Caco-2 (cell line): ENCODE results near the gene FAM171A2. TPM values are rescaled to one million over a fixed set of nuclear protein-coding genes. Genes with fewer than 3 reads are reported as not detected.

Source experiments
- BruUV-seq: library from RNA; stranded (reverse); fragments of 400-500 nt; replicated peaks from 2 replicates; lab custom pipeline; 2021; lab: Mats Ljungman, UMichigan
- CTCF ChIA-PET: fragments of 300-600 bp; sonication (Branson Sonifier 250); formaldehyde crosslinking; loops from one replicate; lab custom pipeline; 2022; ENCODE audit warnings: antibody characterized with exemption; lab: Charles Lee
- POLR2A ChIA-PET: fragments of 300-600 bp; sonication (Branson Sonifier 250); formaldehyde crosslinking; loops from one replicate; lab custom pipeline; 2022; ENCODE audit warnings: antibody characterized with exemption; lab: Charles Lee
- DNase-seq, 2 experiments: peaks; one replicate each; pipeline versions ENCODE4 v3.0.0 to v3.0.0-alpha.2; 2020 to 2022
- H3K27me3 ChIP-seq: replicated peaks from 2 replicates; pipeline ENCODE4 v1.6.0; 2011; ENCODE audit warnings: low read length; ENCODE audit not compliant: control insufficient read depth, insufficient read depth
- H3K36me3 ChIP-seq: 2 replicates; pipeline ENCODE4 v1.5.1; 2011; ENCODE audit warnings: low read length; ENCODE audit not compliant: control insufficient read depth, insufficient read depth
- H3K4me1 ChIP-seq: fragments of 250-450 bp; sonication (Bioruptor Pico); 2 replicates; pipeline ENCODE4 v1.5.1; 2020; ENCODE audit warnings: mild to moderate bottlenecking
- H3K4me3 ChIP-seq: 2 replicates; pipeline ENCODE4 v1.5.1; 2011; ENCODE audit warnings: low read depth, mild to moderate bottlenecking, control low read depth, low read length
- H3K9me3 ChIP-seq: fragments of 250-450 bp; sonication (Bioruptor Pico); 2 replicates; pipeline ENCODE4 v1.5.1; 2020; ENCODE audit warnings: mild to moderate bottlenecking, moderate library complexity
- H3K27ac Mint-ChIP-seq: one replicate; pipeline ENCODE4 v1.8.0; 2022; ENCODE audit warnings: mixed read lengths; ENCODE audit not compliant: unreplicated experiment
- H3K27me3 Mint-ChIP-seq: one replicate; pipeline ENCODE4 v1.8.0; 2022; ENCODE audit warnings: mixed read lengths; ENCODE audit not compliant: insufficient read depth, unreplicated experiment
- H3K36me3 Mint-ChIP-seq: one replicate; pipeline ENCODE4 v1.8.0; 2022; ENCODE audit warnings: mild to moderate bottlenecking, mixed read lengths; ENCODE audit not compliant: insufficient read depth, unreplicated experiment
- H3K4me1 Mint-ChIP-seq: one replicate; pipeline ENCODE4 v1.8.0; 2022; ENCODE audit warnings: low read depth, mixed read lengths; ENCODE audit not compliant: unreplicated experiment
- H3K4me3 Mint-ChIP-seq: one replicate; pipeline ENCODE4 v1.8.0; 2022; ENCODE audit warnings: mild to moderate bottlenecking, moderate library complexity, mixed read lengths; ENCODE audit not compliant: unreplicated experiment
- H3K9me3 Mint-ChIP-seq: one replicate; pipeline ENCODE4 v1.8.0; 2022; ENCODE audit warnings: mixed read lengths; ENCODE audit not compliant: unreplicated experiment
- CTCF ChIP-seq, 2 experiments: fragments of 200-600 bp in 1 of 2; IDR thresholded peaks; 1 replicate in 1 of 2; 2 replicates in 1 of 2; pipeline versions ENCODE4 v1.5.1 to v1.8.0; 2011 to 2022; ENCODE audit warnings: antibody characterized with exemption in 1 of 2, control low read depth in 1 of 2, inconsistent platforms in 1 of 2, low read depth in 1 of 2, low read length in 1 of 2, mild to moderate bottlenecking in 1 of 2, moderate library complexity in 1 of 2; ENCODE audit not compliant: insufficient read depth in 1 of 2, severe bottlenecking in 1 of 2, unreplicated experiment in 1 of 2
- intact Hi-C: fragments of 100-400 bp; cut with micrococcal nuclease; formaldehyde crosslinking; loops from one replicate; pipeline ENCODE4 v1.10.0; 2022; ENCODE audit not compliant: unreplicated experiment
- total RNA-seq: library from RNA; stranded (reverse); gene quantifications from 2 replicates; pipeline ENCODE4 v1.2.3, GENCODE V29; 2022

The FAM171A2 gene
- total RNA-seq, 1 experiment from 2014 or later, result 3.6 TPM

GRCh38 chr17:44308320-44308818, 55.3 kb downstream of the FAM171A2 start, which contains the start of gene RUNDC3A:
RUNDC3A (plus strand) TSS chr17:44308601; CDS start chr17:44308833, 232 bp downstream.
- no peaks in the 10 kb centered on the region for H3K27me3 ChIP-seq
- peak; percentile 91 to 96 for DNase-seq
- Mint-ChIP-seq H3K9me3 (no peaks in the 10 kb centered on the region), H3K4me3 (peak within 1 kb of the TSS; percentile 81), H3K27ac (peak within 1 kb of the TSS; percentile 59), H3K27me3 (peaks cover 10% of the 10 kb centered on the region), H3K36me3 (peaks cover 5% of the 10 kb centered on the region), H3K4me1 (peaks cover 10% of the 10 kb centered on the region)
- CTCF ChIA-PET, result interaction anchor here (0.6 to 1.1 kb wide), 3 partner anchors 50 to 92 kb away, joined by 3 to 6 read pairs (median 3); no protein-coding TSS in a partner anchor
- no TSS peak for BruUV-seq
- no peaks in the 10 kb centered on the region for H3K36me3 ChIP-seq
- intact Hi-C loops, result loop anchor here (5.0 kb wide), 1 partner anchor 86 kb away; no protein-coding TSS in a partner anchor
- no peaks in the 10 kb centered on the region for H3K9me3 ChIP-seq
- no peak for TF ChIP-seq CTCF (IDR thresholded peaks at IDR 0.05; ENCODE audit: insufficient read depth in 1 of 2, low read depth in 1 of 2, low read length in 1 of 2, severe bottlenecking in 1 of 2, unreplicated experiment in 1 of 2)
- POLR2A ChIA-PET, result interaction anchor here (0.5 to 1.2 kb wide), 4 partner anchors 12 to 89 kb away, joined by 3 to 8 read pairs (median 4); partner anchors contain the start of gene UBTF
- H3K4me1 ChIP-seq, result no peaks in the 10 kb centered on the region
- peak within 1 kb of the TSS; percentile 66 for H3K4me3 ChIP-seq

GRCh38 chr17:44307387-44308186, 56.1 kb downstream of the FAM171A2 start:
- peak overlapping the region; percentile 59 for H3K27ac Mint-ChIP-seq
- no peaks in the 10 kb centered on the region for H3K9me3 Mint-ChIP-seq
- H3K27me3 Mint-ChIP-seq, result peaks cover 13% of the 10 kb centered on the region
- ChIA-PET POLR2A (interaction anchor here (0.6 to 1.2 kb wide), 2 partner anchors 17 to 86 kb away, joined by 4 to 8 read pairs; no protein-coding TSS in a partner anchor), CTCF (interaction anchor here (0.6 to 1.1 kb wide), 3 partner anchors 49 to 91 kb away, joined by 3 to 6 read pairs (median 3); no protein-coding TSS in a partner anchor)
- TF ChIP-seq CTCF (IDR thresholded peaks at IDR 0.05; ENCODE audit: insufficient read depth in 1 of 2, low read depth in 1 of 2, low read length in 1 of 2, severe bottlenecking in 1 of 2, unreplicated experiment in 1 of 2), result no peak
- DNase-seq, result peak; percentile 73 to 79
- Histone ChIP-seq H3K4me1 (no peaks in the 10 kb centered on the region), H3K9me3 (no peaks in the 10 kb centered on the region), H3K27me3 (no peaks in the 10 kb centered on the region), H3K36me3 (no peaks in the 10 kb centered on the region), H3K4me3 (peak overlapping the region; percentile 66)
- peaks cover 10% of the 10 kb centered on the region for H3K4me1 Mint-ChIP-seq
- BruUV-seq, result no TSS peak
- peak overlapping the region; percentile 81 for H3K4me3 Mint-ChIP-seq
- intact Hi-C loops, result loop anchor here (5.0 kb wide), 1 partner anchor 85 kb away; no protein-coding TSS in a partner anchor
- peaks cover 5% of the 10 kb centered on the region for H3K36me3 Mint-ChIP-seq

- peaks cover 2% of the 10 kb centered on the region for H3K36me3 Mint-ChIP-seq
- H3K27me3 Mint-ChIP-seq, result peaks cover 16% of the 10 kb centered on the region
- no peak for DNase-seq
- no TSS peak for BruUV-seq
- no peaks in the 10 kb centered on the region for H3K36me3 ChIP-seq
- no peak overlapping the region for H3K4me3 ChIP-seq
- H3K4me1 ChIP-seq, result no peaks in the 10 kb centered on the region
- H3K4me3 Mint-ChIP-seq, result no peak overlapping the region
- peaks cover 10% of the 10 kb centered on the region for H3K4me1 Mint-ChIP-seq
- no peak for TF ChIP-seq CTCF (IDR thresholded peaks at IDR 0.05; ENCODE audit: insufficient read depth in 1 of 2, low read depth in 1 of 2, low read length in 1 of 2, severe bottlenecking in 1 of 2, unreplicated experiment in 1 of 2)
- ChIA-PET POLR2A (no interaction called here), CTCF (no interaction called here)
- no peaks in the 10 kb centered on the region for H3K27me3 ChIP-seq
- intact Hi-C loops, result loop anchor here (5.0 kb wide), 1 partner anchor 82 kb away; no protein-coding TSS in a partner anchor
- no peak overlapping the region for H3K27ac Mint-ChIP-seq
- H3K9me3 ChIP-seq, result no peaks in the 10 kb centered on the region
- no peaks in the 10 kb centered on the region for H3K9me3 Mint-ChIP-seq
Observed at GRCh38 chr17:44304651-44305050, 59.0 kb downstream of the FAM171A2 start.
